ENCODE data around the gene NPPB. TPM values are rescaled to one million over a fixed set of nuclear protein-coding genes. Genes with fewer than 3 reads are reported as not detected.

Gene NPPB
- polyA plus RNA-seq, 1 donor (not counting 4 experiments of a cell fraction or from before 2014, with no cell fraction given) = not detected

GRCh38 chr1:11837767-11838348 lies 20.9 kb downstream of the NPPB start:
- dilution Hi-C loops (cut with MboI; ENCODE audit: extremely low pct_ligation_motif_present, low sequenced_read_pairs) = no loop called here
- Histone ChIP-seq H3K36me3 (ENCODE audit: control insufficient read depth in 2 of 2, extremely low read depth in 1 of 2, insufficient read depth in 2 of 2, low read length in 2 of 2) (peaks cover 64 to 71% of the 10 kb centered on the region in 2 experiments), H3K27me3 (ENCODE audit: control insufficient read depth, extremely low read depth, insufficient read depth, low read length) (no peaks in the 10 kb centered on the region), H4K20me1 (ENCODE audit: control insufficient read depth, extremely low read depth, insufficient read depth, low read length) (peaks cover 3% of the 10 kb centered on the region), H3K9me3 (ENCODE audit: control insufficient read depth, low read depth, low read length) (no peaks in the 10 kb centered on the region), H3K27ac (ENCODE audit: control insufficient read depth, insufficient read depth, low read length) (no peak overlapping the region), H3K9ac (ENCODE audit: control insufficient read depth, extremely low read depth, insufficient read depth, low read length) (no peak overlapping the region), H3K4me1 (ENCODE audit: control insufficient read depth, extremely low read depth, insufficient read depth, low read length) (no peaks in the 10 kb centered on the region), H3K9me1 (ENCODE audit: control insufficient read depth, extremely low read depth, insufficient read depth, low read length) (no peaks in the 10 kb centered on the region), H2AFZ (ENCODE audit: control insufficient read depth, low read length) (no peak overlapping the region), H3K79me2 (ENCODE audit: control insufficient read depth, insufficient read depth, low read length) (no peaks in the 10 kb centered on the region), H3K4me2 (ENCODE audit: control insufficient read depth, extremely low read depth, insufficient read depth, low read depth, low read length) (no peak overlapping the region), H3K4me3 (ENCODE audit: control insufficient read depth in 2 of 3, extremely low read depth in 1 of 3, insufficient read depth in 2 of 3, low read depth in 1 of 3, low read length in 3 of 3) (no peak overlapping the region)
- DNase-seq (ENCODE audit: low read depth, low spot score) (no peak), FAIRE-seq (no peak)
- TF ChIP-seq CTCF (optimal IDR thresholded peaks at IDR 0.05 in 1 of 3, IDR thresholded peaks at IDR 0.05 in 1 of 3, conservative IDR thresholded peaks at IDR 0.05 in 1 of 3; ENCODE audit: extremely low read depth in 1 of 3, insufficient read depth in 2 of 3, low read length in 3 of 3) (no peak), EZH2 (IDR thresholded peaks at IDR 0.05; ENCODE audit: low read length) (no peak)

- H3K27ac ChIP-seq (ENCODE audit: control insufficient read depth, insufficient read depth, low read length) = no peak overlapping the region
- H3K4me1 ChIP-seq (ENCODE audit: control insufficient read depth, extremely low read depth, insufficient read depth, low read length) = no peaks in the 10 kb centered on the region
- DNase-seq (ENCODE audit: low read depth, low spot score) (no peak), FAIRE-seq (no peak)
- H3K4me3 ChIP-seq (ENCODE audit: control insufficient read depth in 2 of 3, extremely low read depth in 1 of 3, insufficient read depth in 2 of 3, low read depth in 1 of 3, low read length in 3 of 3) = no peak overlapping the region
- H3K9me3 ChIP-seq (ENCODE audit: control insufficient read depth, low read depth, low read length) = no peaks in the 10 kb centered on the region
- H4K20me1 ChIP-seq (ENCODE audit: control insufficient read depth, extremely low read depth, insufficient read depth, low read length) = peaks cover 3% of the 10 kb centered on the region
- H3K9ac ChIP-seq (ENCODE audit: control insufficient read depth, extremely low read depth, insufficient read depth, low read length) = no peak overlapping the region
- no peaks in the 10 kb centered on the region for H3K27me3 ChIP-seq (ENCODE audit: control insufficient read depth, extremely low read depth, insufficient read depth, low read length)
- no peak overlapping the region for H3K4me2 ChIP-seq (ENCODE audit: control insufficient read depth, extremely low read depth, insufficient read depth, low read depth, low read length)
- H3K36me3 ChIP-seq (ENCODE audit: control insufficient read depth in 2 of 2, extremely low read depth in 1 of 2, insufficient read depth in 2 of 2, low read length in 2 of 2) = peaks cover 66 to 71% of the 10 kb centered on the region in 2 experiments
- H3K9me1 ChIP-seq (ENCODE audit: control insufficient read depth, extremely low read depth, insufficient read depth, low read length) = no peaks in the 10 kb centered on the region
- dilution Hi-C loops (cut with MboI; ENCODE audit: extremely low pct_ligation_motif_present, low sequenced_read_pairs) = no loop called here
- no peaks in the 10 kb centered on the region for H3K79me2 ChIP-seq (ENCODE audit: control insufficient read depth, insufficient read depth, low read length)
- H2AFZ ChIP-seq (ENCODE audit: control insufficient read depth, low read length) = no peak overlapping the region
- no peak for TF ChIP-seq CTCF (optimal IDR thresholded peaks at IDR 0.05 in 1 of 3, IDR thresholded peaks at IDR 0.05 in 1 of 3, conservative IDR thresholded peaks at IDR 0.05 in 1 of 3; ENCODE audit: extremely low read depth in 1 of 3, insufficient read depth in 2 of 3, low read length in 3 of 3)
- no peak for TF ChIP-seq EZH2 (IDR thresholded peaks at IDR 0.05; ENCODE audit: low read length)
These were observed 21.6 kb downstream of the NPPB start for GRCh38 chr1:11836955-11837766.

All from keratinocyte (primary cell).